Ascending aorta (tissue), 2 donors: Measurements from ENCODE around the gene ANKRD29. TPM values are rescaled to one million over a fixed set of nuclear protein-coding genes. Genes with fewer than 3 reads are reported as not detected.
"Not testable (repeated sequence)": the region's sequence is repeated elsewhere in the genome, so short reads cannot be mapped to it uniquely, and the experiment has no call there.

ENCODE experiments used
- DNase-seq, 2 donors: peaks; one replicate each; pipeline ENCODE4 v3.0.0-alpha.2; 2019; ENCODE audit warnings: low spot score in 2 of 2
- H3K27ac ChIP-seq, 2 donors: fragments of 200-600 bp; sonication (generic); one replicate each; pipeline ENCODE4 v1.5.1; 2016 to 2017; ENCODE audit warnings: mild to moderate bottlenecking in 1 of 2
- H3K27me3 ChIP-seq: fragments of 200-600 bp; sonication (generic); one replicate; pipeline ENCODE4 v1.5.1; 2017
- H3K36me3 ChIP-seq, 2 donors: fragments of 200-600 bp; sonication (generic); one replicate each; pipeline ENCODE4 v1.5.1; 2016
- H3K4me1 ChIP-seq, 2 donors: fragments of 200-600 bp; sonication (generic); one replicate each; pipeline ENCODE4 v1.5.1; 2016 to 2017; ENCODE audit warnings: mild to moderate bottlenecking in 1 of 2
- H3K4me3 ChIP-seq, 2 donors: fragments of 200-600 bp; sonication (generic); one replicate each; pipeline ENCODE4 v1.5.1; 2016 to 2017; ENCODE audit warnings: mild to moderate bottlenecking in 1 of 2
- H3K9me3 ChIP-seq, 2 donors: fragments of 200-600 bp; sonication (generic); one replicate each; pipeline ENCODE4 v1.5.1; 2016
- CTCF ChIP-seq, 3 experiments: fragments of 200-600 bp in 2 of 3; fragments of 450-650 bp in 1 of 3; sonication (generic) in 2 of 3; IDR thresholded peaks; one replicate each; pipeline ENCODE4 v1.5.1; 2016 to 2019; ENCODE audit warnings: antibody characterized with exemption in 3 of 3, mild to moderate bottlenecking in 1 of 3, moderate library complexity in 1 of 3
- intact Hi-C: fragments of 100-400 bp; cut with DNase I; formaldehyde crosslinking; loops from one replicate; pipeline ENCODE4 v1.15.1; 2023
- total RNA-seq: library from RNA; depleted of rRNA; stranded (reverse); fragments of >200 nt; gene quantifications from one replicate; pipeline ENCODE4 v1.1.0, GENCODE V29; 2016

ANKRD29 gene
- total RNA-seq, 1 donor from 2014 or later: 118 TPM

GRCh38 chr18:23617412-23618014 lies 45.2 kb downstream of the ANKRD29 start:
- Histone ChIP-seq H3K9me3 (no peaks in the 10 kb centered on the region), H3K27ac (no peak overlapping the region), H3K4me3 (no peak overlapping the region), H3K36me3 (no peaks in the 10 kb centered on the region), H3K4me1 (peaks cover 0 to 4% of the 10 kb centered on the region in 2 donors), H3K27me3 (no peaks in the 10 kb centered on the region)
- intact Hi-C loops: no loop called here
- TF ChIP-seq CTCF (IDR thresholded peaks at IDR 0.05): no peak
- no peak for DNase-seq

- Histone ChIP-seq H3K27ac (no peak overlapping the region), H3K9me3 (no peaks in the 10 kb centered on the region), H3K4me1 (peaks cover 0 to 4% of the 10 kb centered on the region in 2 donors), H3K4me3 (no peak overlapping the region), H3K27me3 (no peaks in the 10 kb centered on the region), H3K36me3 (no peaks in the 10 kb centered on the region)
- no peak for DNase-seq
- TF ChIP-seq CTCF (IDR thresholded peaks at IDR 0.05): no peak
- intact Hi-C loops: no loop called here
Measured at GRCh38 chr18:23616258-23616657, 46.5 kb downstream of the ANKRD29 start.

- no peaks in the 10 kb centered on the region for H3K9me3 ChIP-seq
- H3K4me1 ChIP-seq: peaks cover 0 to 4% of the 10 kb centered on the region in 2 donors
- DNase-seq: no peak
- no peak overlapping the region for H3K4me3 ChIP-seq
- H3K27me3 ChIP-seq: no peaks in the 10 kb centered on the region
- no peak for TF ChIP-seq CTCF (IDR thresholded peaks at IDR 0.05)
- no peaks in the 10 kb centered on the region for H3K36me3 ChIP-seq
- H3K27ac ChIP-seq: no peak overlapping the region
- intact Hi-C loops: loop anchor here (5.0 kb wide), 1 partner anchor 462 kb away; no protein-coding TSS in a partner anchor
Measured at GRCh38 chr18:23614891-23615290, 47.8 kb downstream of the ANKRD29 start.

GRCh38 chr18:23614413-23614812 lies 48.3 kb downstream of the ANKRD29 start:
- Histone ChIP-seq H3K4me3 (no peak overlapping the region), H3K4me1 (peaks cover 0 to 4% of the 10 kb centered on the region in 2 donors), H3K9me3 (no peaks in the 10 kb centered on the region), H3K27ac (no peak overlapping the region), H3K27me3 (no peaks in the 10 kb centered on the region), H3K36me3 (no peaks in the 10 kb centered on the region)
- DNase-seq: no peak
- intact Hi-C loops: loop anchor here (5.0 kb wide), 1 partner anchor 463 kb away; no protein-coding TSS in a partner anchor
- no peak for TF ChIP-seq CTCF (IDR thresholded peaks at IDR 0.05)

- not testable (repeated sequence) for H3K27ac ChIP-seq, H3K9me3 ChIP-seq, H3K36me3 ChIP-seq, H3K4me3 ChIP-seq, DNase-seq, H3K4me1 ChIP-seq, H3K27me3 ChIP-seq
- intact Hi-C loops: loop anchor here (5.0 kb wide), 1 partner anchor 464 kb away; no protein-coding TSS in a partner anchor
Measured at GRCh38 chr18:23613091-23613475, 49.6 kb downstream of the ANKRD29 start.

- H3K4me3 ChIP-seq: no peak overlapping the region
- TF ChIP-seq CTCF (IDR thresholded peaks at IDR 0.05): no peak
- intact Hi-C loops: loop anchor here (5.0 kb wide), 1 partner anchor 465 kb away; no protein-coding TSS in a partner anchor
- no peaks in the 10 kb centered on the region for H3K27me3 ChIP-seq
- no peak overlapping the region for H3K27ac ChIP-seq
- DNase-seq: no peak
- H3K9me3 ChIP-seq: no peaks in the 10 kb centered on the region
- no peaks in the 10 kb centered on the region for H3K4me1 ChIP-seq
- H3K36me3 ChIP-seq: no peaks in the 10 kb centered on the region
Measured at GRCh38 chr18:23612434-23613090, 50.1 kb downstream of the ANKRD29 start.
